ENCODE data around the gene PAPPA2. TPM values are rescaled to one million over a fixed set of nuclear protein-coding genes. Genes with fewer than 3 reads are reported as not detected.

The PAPPA2 gene
- total RNA-seq, 2 experiments from 2014 or later, result 0.09 to 0.38 TPM

DNA sequence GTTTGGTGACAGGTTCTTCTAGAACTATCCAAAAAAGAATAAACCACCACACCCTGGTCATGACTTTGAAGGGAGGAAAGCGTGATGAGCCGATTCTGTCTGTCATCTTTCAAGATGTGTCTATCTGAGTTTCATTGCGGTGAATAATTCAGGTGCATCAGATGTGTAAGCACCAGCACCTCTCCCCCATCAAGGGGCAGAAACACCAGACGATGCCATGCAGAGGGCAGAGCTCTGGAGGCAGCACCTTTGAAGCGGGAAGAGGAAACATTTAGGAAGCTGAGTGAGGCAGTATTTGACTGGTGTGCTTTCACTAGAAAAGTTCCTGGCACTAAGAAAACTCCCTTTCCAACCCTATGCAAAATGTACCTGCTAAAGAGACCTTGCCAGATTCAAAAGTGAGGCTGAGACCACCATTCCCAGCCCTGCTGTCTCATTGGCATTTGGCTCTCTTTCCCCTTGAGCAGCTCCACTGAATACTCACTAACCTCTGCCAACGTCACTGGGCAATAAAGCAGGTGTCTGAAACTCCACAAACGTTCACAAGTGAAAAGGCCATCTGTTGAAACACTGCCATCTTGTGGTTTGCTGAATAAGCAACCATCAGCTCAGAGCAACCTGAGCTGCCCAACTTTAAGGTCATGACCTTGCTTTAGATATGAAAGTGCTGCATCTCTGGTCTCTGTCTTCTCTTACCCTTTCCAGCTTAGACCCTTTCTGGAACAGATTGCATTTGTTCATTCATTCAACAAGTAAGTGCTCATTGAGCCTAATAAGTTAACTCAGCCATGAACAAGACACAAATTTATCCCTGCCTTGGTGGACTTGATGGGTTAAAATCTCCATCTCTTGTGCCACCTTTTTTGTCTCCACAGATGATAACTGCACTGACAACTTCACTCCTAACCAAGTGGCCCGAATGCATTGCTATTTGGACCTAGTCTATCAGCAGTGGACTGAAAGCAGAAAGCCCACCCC lies 228.6 kb downstream of the PAPPA2 start:
- CTCF ChIA-PET, result interaction anchor here (0.7 to 1.1 kb wide), 6 partner anchors 10 to 319 kb away, joined by 3 to 8 read pairs (median 3); no protein-coding TSS in a partner anchor
- H3K4me3 Mint-ChIP-seq, result no peak overlapping the region
- H3K27ac Mint-ChIP-seq, result no peak overlapping the region
- no peak for DNase-seq
- peak; percentile 23 for ATAC-seq
- no peaks in the 10 kb centered on the region for H3K4me1 Mint-ChIP-seq
- no peaks in the 10 kb centered on the region for H3K27me3 Mint-ChIP-seq
- H3K36me3 Mint-ChIP-seq, result no peaks in the 10 kb centered on the region
- no peaks in the 10 kb centered on the region for H3K9me3 Mint-ChIP-seq (ENCODE audit: low read depth)

DNA sequence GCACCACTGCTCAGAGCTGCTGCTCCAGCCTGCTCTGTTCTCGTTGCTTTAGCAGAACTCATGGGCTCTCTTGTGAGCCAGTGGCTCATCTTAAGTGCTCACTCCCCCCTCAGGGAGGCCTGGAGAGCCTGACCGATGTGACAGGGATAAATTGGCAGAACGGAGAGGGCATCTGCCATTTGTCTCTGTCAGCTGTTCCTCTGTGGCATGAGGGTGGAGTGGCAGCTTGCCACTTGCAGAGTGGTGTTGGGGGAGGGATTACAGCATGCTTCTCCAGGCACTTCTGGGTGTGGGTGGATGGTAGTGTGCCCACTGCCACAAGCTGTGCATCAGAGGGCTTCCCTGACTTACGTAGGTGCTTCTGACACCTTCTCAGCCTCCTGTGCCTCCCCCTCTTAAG lies 229.5 kb downstream of the PAPPA2 start:
- H3K9me3 Mint-ChIP-seq (ENCODE audit: low read depth), result no peaks in the 10 kb centered on the region
- H3K36me3 Mint-ChIP-seq, result no peaks in the 10 kb centered on the region

DNA sequence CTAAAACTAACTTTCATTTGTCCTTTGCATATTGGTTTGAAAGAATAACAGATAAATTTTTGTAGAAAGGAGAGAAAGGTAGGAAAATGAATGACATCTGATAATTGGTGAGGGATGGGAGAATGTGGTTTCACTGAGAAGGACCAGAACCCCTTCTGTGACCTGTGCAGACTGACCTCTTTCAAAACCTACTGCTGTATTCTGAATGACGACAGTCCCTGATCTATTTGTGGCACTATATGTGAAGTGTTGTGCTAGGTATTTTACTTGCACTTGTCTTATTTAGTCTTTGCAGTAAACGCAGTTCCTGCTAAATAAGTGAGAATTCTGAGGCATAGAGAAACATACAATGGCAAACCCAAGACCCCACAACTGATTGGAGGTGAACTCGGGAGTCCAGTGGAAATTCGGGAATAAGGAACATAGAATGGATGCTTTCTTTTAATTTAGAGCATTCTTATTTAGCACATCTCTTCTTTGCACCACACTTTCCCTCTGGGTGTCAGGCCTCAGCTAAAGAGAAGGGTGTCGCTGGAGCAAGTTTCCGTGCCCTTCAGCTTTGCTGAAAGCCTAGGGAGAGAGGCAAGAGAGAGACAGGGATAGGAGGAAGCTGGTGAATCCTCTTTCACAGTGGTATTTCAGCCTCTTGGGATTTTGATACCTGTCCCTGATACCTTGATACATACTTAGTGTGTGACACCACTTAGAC lies 230.2 kb downstream of the PAPPA2 start:
- Mint-ChIP-seq H3K27me3 (no peaks in the 10 kb centered on the region), H3K4me1 (no peaks in the 10 kb centered on the region), H3K27ac (no peak overlapping the region), H3K9me3 (ENCODE audit: low read depth) (no peaks in the 10 kb centered on the region), H3K36me3 (no peaks in the 10 kb centered on the region), H3K4me3 (no peak overlapping the region)
- CTCF ChIA-PET, result no interaction called here
- ATAC-seq (no peak), DNase-seq (no peak)

More for the DNA sequence above, 229.5 kb downstream of the PAPPA2 start:
- CTCF ChIA-PET, result interaction anchor here (0.8 to 1.1 kb wide), 3 partner anchors 11 to 317 kb away, joined by 3 to 6 read pairs (median 3); no protein-coding TSS in a partner anchor
- ATAC-seq (no peak), DNase-seq (no peak)
- H3K27ac Mint-ChIP-seq, result no peak overlapping the region
- H3K4me3 Mint-ChIP-seq, result no peak overlapping the region
- no peaks in the 10 kb centered on the region for H3K4me1 Mint-ChIP-seq
- H3K27me3 Mint-ChIP-seq, result no peaks in the 10 kb centered on the region

DNA sequence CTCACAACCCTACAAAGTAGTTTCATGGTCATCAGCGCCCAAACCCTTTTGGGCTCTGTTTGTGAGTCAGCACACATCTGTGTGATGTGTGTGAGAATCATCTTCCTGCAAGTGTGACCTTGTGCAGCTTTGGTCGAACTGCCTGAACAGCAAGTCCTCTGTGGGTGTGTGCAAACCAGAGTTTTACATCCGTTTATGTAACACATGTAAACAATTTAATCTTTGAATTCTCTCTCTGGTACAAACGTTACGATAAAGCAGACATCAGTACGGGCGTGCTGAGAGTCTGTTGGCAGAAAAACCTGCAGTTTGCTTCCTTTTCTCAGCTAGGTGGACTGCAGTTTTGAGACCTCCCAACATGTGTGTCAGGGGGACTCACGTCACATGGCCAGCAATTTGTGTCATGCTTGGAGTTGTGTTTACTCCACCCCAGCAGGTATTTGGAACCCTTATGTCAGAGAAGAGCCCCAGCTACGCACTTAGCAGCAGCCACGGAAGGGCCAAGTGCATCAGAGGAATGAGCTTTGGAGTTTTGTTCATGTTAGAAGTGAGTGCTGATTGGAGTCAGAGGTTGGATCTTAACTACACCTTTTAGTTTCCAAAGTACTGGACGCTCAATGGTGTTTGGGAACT lies 230.8 kb downstream of the PAPPA2 start:
- Mint-ChIP-seq H3K9me3 (ENCODE audit: low read depth) (no peaks in the 10 kb centered on the region), H3K27ac (no peak overlapping the region), H3K4me1 (no peaks in the 10 kb centered on the region), H3K36me3 (no peaks in the 10 kb centered on the region), H3K4me3 (no peak overlapping the region), H3K27me3 (no peaks in the 10 kb centered on the region)
- CTCF ChIA-PET, result interaction anchor here (1.4 kb wide), 1 partner anchor 134 kb away, joined by 5 read pairs; no protein-coding TSS in a partner anchor
- DNase-seq (no peak), ATAC-seq (no peak)

- H3K4me1 Mint-ChIP-seq, result no peaks in the 10 kb centered on the region
- DNase-seq, result no peak
Measured at GRCh38 chr1:176694713-176695112, 231.7 kb downstream of the PAPPA2 start.

GRCh38 chr1:176696109-176696508 lies 233.1 kb downstream of the PAPPA2 start:
- Mint-ChIP-seq H3K4me1 (no peaks in the 10 kb centered on the region), H3K27ac (no peak overlapping the region), H3K27me3 (no peaks in the 10 kb centered on the region), H3K36me3 (no peaks in the 10 kb centered on the region), H3K9me3 (ENCODE audit: low read depth) (no peaks in the 10 kb centered on the region), H3K4me3 (no peak overlapping the region)
- ATAC-seq (no peak), DNase-seq (no peak)
- CTCF ChIA-PET, result no interaction called here

More at GRCh38 chr1:176694713-176695112, 231.7 kb downstream of the PAPPA2 start:
- Mint-ChIP-seq H3K36me3 (no peaks in the 10 kb centered on the region), H3K27ac (no peak overlapping the region), H3K9me3 (ENCODE audit: low read depth) (no peaks in the 10 kb centered on the region), H3K4me3 (no peak overlapping the region), H3K27me3 (no peaks in the 10 kb centered on the region)
- CTCF ChIA-PET, result interaction anchor here (1.4 kb wide), 1 partner anchor 135 kb away, joined by 5 read pairs; no protein-coding TSS in a partner anchor
- no peak for ATAC-seq

- CTCF ChIA-PET, result no interaction called here
- no peak for DNase-seq
- Mint-ChIP-seq H3K27me3 (no peaks in the 10 kb centered on the region), H3K9me3 (ENCODE audit: low read depth) (no peaks in the 10 kb centered on the region), H3K4me3 (no peak overlapping the region), H3K4me1 (no peaks in the 10 kb centered on the region), H3K36me3 (no peaks in the 10 kb centered on the region), H3K27ac (no peak overlapping the region)
- no peak for ATAC-seq
Measured at GRCh38 chr1:176696689-176697088, 233.7 kb downstream of the PAPPA2 start.

GRCh38 chr1:176699821-176700220 lies 236.8 kb downstream of the PAPPA2 start:
- ATAC-seq, result no peak
- Mint-ChIP-seq H3K27ac (no peak overlapping the region), H3K27me3 (no peaks in the 10 kb centered on the region), H3K36me3 (no peaks in the 10 kb centered on the region), H3K4me3 (no peak overlapping the region), H3K9me3 (ENCODE audit: low read depth) (no peaks in the 10 kb centered on the region), H3K4me1 (no peaks in the 10 kb centered on the region)
- no peak for DNase-seq
- CTCF ChIA-PET, result no interaction called here

DNA sequence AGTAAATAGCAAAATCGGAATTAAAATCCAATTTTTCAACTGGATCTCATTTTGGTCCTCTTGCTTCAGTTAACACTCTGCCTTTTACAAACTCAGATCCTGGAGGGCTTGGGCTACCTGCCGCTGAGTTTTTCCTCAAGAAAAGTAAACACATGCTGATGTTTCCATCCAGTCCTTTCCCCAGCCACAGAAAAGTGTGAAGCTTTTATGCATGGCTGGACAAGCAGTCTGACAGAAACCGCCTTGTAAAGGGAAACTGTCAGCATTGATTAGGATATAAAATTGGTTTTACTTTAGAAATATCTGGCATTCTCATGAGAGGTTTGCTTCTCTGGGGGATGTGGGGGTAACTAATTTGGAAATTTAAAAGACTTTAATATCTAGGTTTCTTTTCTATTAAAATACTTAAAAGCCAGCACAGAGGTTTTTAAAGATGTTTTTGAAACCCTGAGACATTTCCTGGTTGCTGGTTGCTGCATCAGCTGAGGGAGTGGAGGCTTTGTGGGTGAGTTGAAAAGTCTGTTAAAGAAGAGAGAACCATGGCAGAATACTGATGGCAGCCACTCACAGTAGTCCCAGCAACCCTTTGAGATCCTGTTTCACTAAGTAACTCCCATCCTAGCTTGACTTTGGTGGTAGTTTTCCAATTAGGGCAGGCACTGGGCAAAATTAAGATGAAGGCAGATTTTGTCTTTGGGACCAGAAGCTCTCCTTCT lies 238.3 kb downstream of the PAPPA2 start:
- no peak for ATAC-seq
- no peak overlapping the region for H3K27ac Mint-ChIP-seq
- H3K4me1 Mint-ChIP-seq, result no peaks in the 10 kb centered on the region
- no peaks in the 10 kb centered on the region for H3K9me3 Mint-ChIP-seq (ENCODE audit: low read depth)
- H3K4me3 Mint-ChIP-seq, result no peak overlapping the region
- no peak for DNase-seq
- H3K36me3 Mint-ChIP-seq, result no peaks in the 10 kb centered on the region
- CTCF ChIA-PET, result no interaction called here
- H3K27me3 Mint-ChIP-seq, result no peaks in the 10 kb centered on the region

GRCh38 chr1:176702901-176703300 lies 239.9 kb downstream of the PAPPA2 start:
- Mint-ChIP-seq H3K36me3 (no peaks in the 10 kb centered on the region), H3K4me1 (no peaks in the 10 kb centered on the region), H3K9me3 (ENCODE audit: low read depth) (no peaks in the 10 kb centered on the region), H3K27me3 (no peaks in the 10 kb centered on the region), H3K27ac (no peak overlapping the region), H3K4me3 (no peak overlapping the region)
- ATAC-seq (no peak), DNase-seq (no peak)
- CTCF ChIA-PET, result no interaction called here

GRCh38 chr1:176705585-176705984 lies 242.6 kb downstream of the PAPPA2 start:
- no peak overlapping the region for H3K27ac Mint-ChIP-seq
- ATAC-seq (no peak), DNase-seq (no peak)
- no peaks in the 10 kb centered on the region for H3K36me3 Mint-ChIP-seq
- no peaks in the 10 kb centered on the region for H3K27me3 Mint-ChIP-seq
- no peaks in the 10 kb centered on the region for H3K9me3 Mint-ChIP-seq (ENCODE audit: low read depth)
- no peaks in the 10 kb centered on the region for H3K4me1 Mint-ChIP-seq
- H3K4me3 Mint-ChIP-seq, result no peak overlapping the region
- CTCF ChIA-PET, result interaction anchor here (1.5 kb wide), 1 partner anchor 14 kb away, joined by 3 read pairs; no protein-coding TSS in a partner anchor

DNA sequence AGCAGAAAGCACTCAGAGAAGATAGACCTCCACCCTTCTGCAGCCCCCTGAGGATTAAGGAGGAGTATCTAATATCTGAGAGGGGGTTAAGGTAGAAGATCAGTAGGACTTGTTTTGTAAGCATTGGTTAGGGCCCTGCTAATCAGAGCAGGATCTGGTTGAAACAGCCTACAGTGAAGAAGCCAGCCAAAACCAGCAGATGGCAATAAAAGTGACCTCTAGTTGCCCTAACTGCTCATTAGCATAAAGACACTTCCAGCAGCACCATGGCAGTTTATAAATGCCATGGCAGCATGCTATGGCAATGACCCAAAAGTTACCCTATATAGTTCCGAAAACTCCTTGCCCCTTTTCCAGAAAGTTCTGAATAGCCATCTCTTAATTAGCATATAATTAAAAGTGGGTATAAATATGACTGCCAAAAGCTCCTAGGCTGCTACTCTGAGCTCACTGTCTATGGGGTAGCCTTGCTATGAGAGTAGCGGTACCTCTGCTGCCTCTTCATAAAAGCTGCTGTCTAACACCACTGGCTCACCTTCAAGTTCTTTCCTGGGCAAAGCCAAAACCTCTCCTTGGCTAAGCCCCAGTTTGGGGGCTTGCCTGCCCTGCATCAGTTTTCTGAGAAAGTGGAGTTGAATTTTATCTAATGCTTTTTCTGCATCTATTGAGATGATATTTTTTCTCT lies 254.2 kb downstream of the PAPPA2 start:
- Mint-ChIP-seq H3K4me1 (no peaks in the 10 kb centered on the region), H3K36me3 (no peaks in the 10 kb centered on the region), H3K4me3 (no peak overlapping the region), H3K27ac (no peak overlapping the region), H3K27me3 (no peaks in the 10 kb centered on the region), H3K9me3 (ENCODE audit: low read depth) (no peaks in the 10 kb centered on the region)
- CTCF ChIA-PET, result no interaction called here
- no peak for DNase-seq
- no peak for ATAC-seq
